DMS153 treated with DMSO at 0.1 percent for 48 hours (cell line): ENCODE results near the gene BAIAP2L1.
A peak's percentile ranks its signal among the peaks of the same experiment; 100 is the strongest.
"Not testable (repeated sequence)": the region's sequence is repeated elsewhere in the genome, so short reads cannot be mapped to it uniquely, and the experiment has no call there.

Source experiments
- DNase-seq: peaks from one replicate; lab custom pipeline; 2025; ENCODE audit not compliant: unreplicated experiment; lab: John Stamatoyannopoulos, UW

Gene BAIAP2L1

GRCh38 chr7:98400542-98401340 lies at the start of gene BAIAP2L1:
BAIAP2L1 (minus strand) TSS chr7:98401090; CDS start chr7:98400852, 238 bp downstream.
- peak; percentile 83 for DNase-seq

- no peak for DNase-seq
These were observed 47.9 kb upstream of the BAIAP2L1 start for GRCh38 chr7:98448766-98449165.

- not testable (repeated sequence) for DNase-seq
These were observed 40.1 kb upstream of the BAIAP2L1 start for GRCh38 chr7:98440992-98441391.

DNA sequence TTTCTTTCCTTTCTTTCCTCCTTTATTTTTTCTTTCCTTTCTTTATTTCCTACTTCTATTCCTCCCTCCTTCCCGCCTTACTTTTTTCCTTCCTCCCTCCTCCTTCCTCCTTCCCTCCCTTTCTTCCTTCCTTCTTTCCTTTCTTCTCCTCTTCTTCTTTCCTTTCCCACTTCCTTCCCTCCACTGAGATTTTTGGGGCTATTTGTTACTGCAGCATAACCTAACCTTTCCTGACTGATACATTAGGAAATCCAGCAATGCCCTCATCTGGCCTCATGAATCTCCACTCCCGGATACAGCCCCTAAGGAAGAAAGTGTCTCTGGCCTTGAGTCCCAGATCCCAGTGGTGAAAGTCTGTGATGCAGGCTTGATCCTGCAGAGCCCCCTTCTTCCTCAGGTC lies 38.6 kb upstream of the BAIAP2L1 start:
- no peak for DNase-seq

DNA sequence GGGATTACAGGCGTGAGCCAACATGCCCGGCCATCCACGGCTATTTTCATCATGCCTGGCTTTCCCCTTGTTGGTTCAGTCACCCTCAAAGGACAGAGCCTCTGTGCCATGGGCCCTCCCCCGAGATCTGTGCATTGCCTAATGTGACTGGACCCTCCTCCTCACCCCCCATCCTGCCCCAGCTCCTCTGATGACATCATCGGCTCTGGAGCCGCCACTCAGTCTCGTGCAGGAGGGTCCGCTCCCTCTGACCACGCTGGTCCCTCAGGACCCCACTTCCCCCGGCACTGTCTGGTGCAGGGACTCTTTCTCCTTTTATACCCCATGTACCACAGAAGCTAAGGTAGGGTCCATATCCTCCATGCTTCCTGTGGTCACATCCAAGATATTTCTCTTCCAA lies 33.2 kb upstream of the BAIAP2L1 start:
- no peak for DNase-seq

GRCh38 chr7:98429799-98430198 lies 28.9 kb upstream of the BAIAP2L1 start:
- DNase-seq, result no peak

GRCh38 chr7:98423043-98423442 lies 22.2 kb upstream of the BAIAP2L1 start:
- DNase-seq, result no peak

DNA sequence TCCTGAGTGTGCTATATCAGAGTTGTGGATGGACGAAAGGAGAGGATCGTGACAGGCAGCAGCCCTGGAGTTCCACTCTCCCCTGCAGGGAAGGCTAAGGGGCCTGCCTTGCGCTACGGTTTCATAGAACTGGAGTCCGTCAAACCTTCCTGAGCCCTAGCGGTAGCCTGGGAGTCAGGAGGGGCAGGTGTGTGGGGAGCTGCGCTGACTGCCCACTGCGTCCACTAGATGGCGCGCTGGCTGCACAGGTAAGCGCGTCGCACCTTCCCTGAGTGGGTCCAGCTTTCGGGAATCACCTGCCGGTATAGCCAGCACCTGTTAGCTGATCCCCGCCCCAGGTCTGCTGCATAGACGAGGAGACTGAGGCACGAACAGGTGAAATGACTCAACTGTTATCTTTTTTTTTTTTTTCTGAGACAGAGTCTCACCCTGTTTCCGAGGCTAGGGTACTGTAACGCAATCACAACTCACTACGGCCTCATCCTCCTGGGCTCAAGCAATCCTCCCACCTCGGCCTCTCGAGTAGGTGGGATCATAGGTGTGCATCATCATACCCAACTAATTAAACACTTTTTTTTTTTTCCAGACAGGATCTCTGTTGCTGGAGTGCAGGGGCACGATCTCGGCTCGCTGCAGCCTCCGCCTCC lies 20.2 kb upstream of the BAIAP2L1 start:
- DNase-seq, result peak; percentile 64

DNA sequence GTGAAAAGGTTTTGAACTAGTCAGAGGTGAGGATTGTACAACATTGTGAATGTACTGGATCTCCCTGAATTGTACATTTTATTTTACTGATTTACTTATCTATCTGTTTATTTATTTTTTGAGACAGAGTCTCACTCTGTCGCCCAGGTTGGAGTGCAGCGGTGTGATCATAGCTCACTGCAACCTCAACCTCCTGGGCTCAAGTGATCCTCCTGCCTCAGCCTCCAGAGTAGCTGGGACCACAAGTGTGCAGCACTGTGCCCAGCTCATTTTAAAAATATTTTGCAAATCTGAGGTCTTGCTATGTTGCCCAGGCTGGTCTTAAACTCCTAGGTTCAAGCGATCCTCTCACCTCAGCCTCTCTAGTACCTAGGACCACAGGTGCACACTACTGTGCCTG lies 19.1 kb upstream of the BAIAP2L1 start:
- DNase-seq, result not testable (repeated sequence)

- not testable (repeated sequence) for DNase-seq
These were observed 18.4 kb upstream of the BAIAP2L1 start for GRCh38 chr7:98419316-98419691.

DNA sequence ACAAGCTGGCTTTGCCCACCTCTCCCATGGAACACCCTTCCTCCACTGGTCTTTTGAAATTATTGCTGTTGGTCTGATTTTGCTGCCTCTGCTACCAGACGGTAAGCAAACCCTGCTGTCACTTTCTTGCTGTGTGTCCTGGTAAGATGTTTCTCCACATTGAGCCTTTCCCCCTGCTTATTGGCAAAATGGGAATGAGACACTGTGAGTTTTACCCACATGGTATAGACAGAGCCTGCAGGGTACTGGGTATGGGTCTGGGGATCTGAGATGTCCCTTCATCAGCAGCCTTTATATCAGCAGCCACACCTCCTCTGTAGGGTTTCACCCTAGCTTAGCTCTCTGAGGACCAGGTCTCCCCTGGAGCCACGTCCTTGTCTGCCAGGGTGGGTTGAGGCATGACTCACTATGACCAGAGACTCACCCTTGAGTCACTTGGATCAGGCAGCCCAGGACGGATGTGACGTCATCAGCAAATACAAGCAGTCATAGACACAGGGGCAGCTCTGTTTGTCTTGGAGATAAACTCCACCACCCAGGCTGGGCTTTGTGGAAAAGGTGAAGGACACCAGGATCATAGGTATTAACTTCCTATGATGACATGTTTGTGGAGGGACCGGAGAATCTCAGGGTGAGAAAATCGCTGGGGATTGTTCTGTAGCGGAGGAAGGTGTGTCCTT lies 17.9 kb upstream of the BAIAP2L1 start:
- no peak for DNase-seq

- DNase-seq, result no peak
These were observed 17.4 kb upstream of the BAIAP2L1 start for GRCh38 chr7:98418271-98418635.

DNA sequence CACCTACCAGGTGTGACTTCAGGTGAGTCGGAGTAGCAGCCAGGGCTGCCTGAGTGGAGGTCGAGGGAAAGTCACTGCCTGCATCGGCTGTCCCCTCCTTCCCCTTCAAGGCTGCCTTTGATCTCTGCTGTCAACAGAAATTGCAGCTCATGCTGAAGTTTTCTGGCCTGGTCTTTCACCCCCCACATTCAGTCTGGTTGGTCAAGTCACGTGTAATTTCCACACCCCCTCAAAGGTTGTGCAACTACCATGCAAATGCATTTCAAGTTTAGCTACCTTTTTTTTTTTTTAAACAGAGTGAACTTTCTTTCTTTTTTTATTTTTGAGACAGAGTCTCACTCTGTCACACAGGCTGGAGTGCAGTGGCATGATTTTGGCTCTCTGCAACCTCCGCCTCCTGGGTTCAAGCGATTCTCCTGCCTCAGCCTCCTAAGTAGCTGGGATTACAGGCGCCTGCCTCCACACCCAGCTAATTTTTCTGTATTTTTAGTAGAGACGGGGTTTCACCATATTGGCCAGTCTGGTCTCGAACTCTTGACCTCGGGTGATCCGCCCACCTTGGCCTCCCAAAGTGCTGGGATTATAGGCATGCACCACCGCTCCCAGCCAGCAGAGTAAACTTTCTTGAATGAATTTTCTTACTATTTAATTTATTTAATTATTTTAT lies 16.8 kb upstream of the BAIAP2L1 start:
- not testable (repeated sequence) for DNase-seq

GRCh38 chr7:98414205-98414900 lies 13.5 kb upstream of the BAIAP2L1 start:
- no peak for DNase-seq

DNA sequence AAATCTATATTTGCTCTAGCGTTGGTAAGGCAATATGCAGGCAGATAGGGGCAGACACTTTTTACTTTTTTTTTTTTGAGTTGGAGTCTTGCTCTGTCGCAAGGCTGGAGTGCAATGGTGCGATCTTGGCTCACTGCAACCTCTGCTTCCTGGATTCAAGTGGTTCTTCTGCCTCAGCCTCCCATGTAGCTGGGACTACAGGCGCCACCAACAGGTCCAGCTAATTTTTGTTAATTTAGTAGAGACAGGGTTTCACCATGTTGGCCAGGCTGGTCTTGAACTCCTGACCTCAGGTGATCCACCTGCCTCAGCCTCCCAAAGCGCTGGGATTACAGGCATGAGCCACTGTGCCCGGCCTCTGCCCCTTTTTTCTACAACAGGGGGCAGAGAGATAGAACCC lies 12.8 kb upstream of the BAIAP2L1 start:
- DNase-seq, result not testable (repeated sequence)

GRCh38 chr7:98409843-98410242 lies 9.0 kb upstream of the BAIAP2L1 start:
- DNase-seq, result no peak

GRCh38 chr7:98408146-98408545 lies 7.3 kb upstream of the BAIAP2L1 start:
- DNase-seq, result not testable (repeated sequence)

DNA sequence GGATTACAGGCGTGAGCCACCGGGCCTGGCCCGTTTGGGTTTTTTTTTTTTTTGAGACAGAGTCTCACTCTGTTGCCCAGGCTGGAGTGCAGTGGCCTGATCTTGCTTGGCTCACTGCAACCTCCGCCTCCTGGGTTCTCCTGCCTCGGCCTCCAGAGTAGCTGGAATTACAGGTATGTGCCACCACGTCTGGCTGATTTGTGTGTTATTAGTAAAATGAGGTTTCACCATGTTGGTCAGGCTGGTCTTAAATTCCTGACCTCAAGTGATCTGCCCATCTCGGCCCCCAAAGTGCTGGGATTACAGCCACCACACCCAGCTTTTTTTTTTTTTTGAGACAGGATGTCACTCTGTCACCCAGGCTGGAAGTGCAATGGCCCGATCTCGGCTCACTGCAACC lies 5.9 kb upstream of the BAIAP2L1 start:
- no peak for DNase-seq

DNA sequence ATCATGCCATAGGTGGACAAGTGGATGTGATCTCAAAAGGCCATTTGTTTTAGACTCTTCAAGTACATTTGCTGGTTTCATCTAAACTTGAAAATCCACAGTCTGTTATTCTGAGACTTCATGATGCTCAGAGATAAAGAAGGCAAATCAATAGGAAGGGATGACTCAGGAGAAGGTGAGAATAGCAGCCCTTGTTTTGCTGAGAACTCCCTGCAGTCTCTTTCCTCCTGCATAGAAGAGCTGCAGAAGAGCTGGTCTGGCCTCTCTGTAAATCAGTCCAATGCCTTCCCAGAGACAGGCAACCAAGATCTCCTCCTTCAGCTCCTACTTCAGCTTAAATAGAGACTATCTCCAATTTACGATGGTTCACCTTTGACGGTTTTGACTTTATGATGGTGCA lies 4.0 kb upstream of the BAIAP2L1 start:
- DNase-seq, result no peak

DNA sequence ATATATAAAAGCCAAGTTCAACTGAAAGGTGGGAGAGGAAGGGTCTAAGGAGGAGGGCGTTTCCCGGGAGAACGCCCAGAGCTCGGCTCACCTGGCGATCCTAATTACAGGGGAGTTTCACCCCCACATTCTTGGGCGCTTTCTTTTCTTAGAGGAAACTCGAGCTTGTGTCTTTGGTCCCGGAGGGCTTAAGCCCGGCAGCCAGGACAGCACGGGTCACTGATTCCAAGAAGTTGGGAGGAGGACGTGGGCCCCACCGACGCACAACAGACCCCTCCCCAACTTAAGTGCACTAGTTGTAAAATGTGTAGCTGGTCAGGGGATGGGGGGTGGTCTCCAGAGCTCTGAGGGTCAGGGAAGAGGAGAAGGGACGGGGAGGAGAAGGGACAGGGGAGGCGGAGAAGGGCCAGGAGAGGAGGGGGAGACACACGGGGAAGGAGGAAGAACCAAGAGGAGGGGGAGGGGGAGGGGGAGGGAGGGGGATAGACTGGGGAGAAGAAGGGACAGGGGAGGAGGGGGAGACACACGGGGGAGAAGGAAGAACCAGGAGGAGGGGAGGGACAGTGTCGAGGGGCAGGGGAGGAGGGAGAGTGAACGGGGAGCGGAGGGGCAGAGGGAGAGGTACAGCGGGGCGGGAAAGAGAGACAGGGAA lies 874 bp downstream of the BAIAP2L1 start:
- no peak for DNase-seq
